Body of pancreas (tissue), 4 donors: ENCODE results near the gene TMA7. TPM values are rescaled to one million over a fixed set of nuclear protein-coding genes. Genes with fewer than 3 reads are reported as not detected.

ENCODE experiments used
- ATAC-seq: fragments of 150-250 bp; one replicate; pipeline ENCODE4 v1.9.1; 2016
- DNase-seq, 4 donors: peaks; one replicate each; pipeline ENCODE4 v3.0.0-alpha.2; 2019
- H3K27ac ChIP-seq, 4 donors: fragments of 200-600 bp; sonication (generic); 1 replicate in 3 of 4; 2 replicates in 1 of 4; pipeline versions ENCODE4 v1.5.1 to v1.6.1; 2016 to 2019; ENCODE audit warnings: mild to moderate bottlenecking in 1 of 4, mixed read lengths in 1 of 4, moderate library complexity in 1 of 4
- H3K27me3 ChIP-seq, 2 donors: fragments of 200-600 bp; sonication (generic); one replicate each; pipeline ENCODE4 v1.6.0; 2016; ENCODE audit warnings: mild to moderate bottlenecking in 1 of 2
- H3K36me3 ChIP-seq, 2 donors: fragments of 200-600 bp; sonication (generic); replicated peaks in 1 of 2; 2 replicates each; pipeline ENCODE4 v1.5.1; 2016; ENCODE audit warnings: low read depth in 2 of 2; ENCODE audit not compliant: insufficient read depth in 1 of 2
- H3K4me1 ChIP-seq: fragments of 200-600 bp; sonication (generic); one replicate; pipeline ENCODE4 v1.6.0; 2016
- H3K4me3 ChIP-seq, 2 donors: fragments of 200-600 bp; sonication (generic); 1 replicate in 1 of 2; 2 replicates in 1 of 2; pipeline ENCODE4 v1.5.1; 2016 to 2019
- H3K9me3 ChIP-seq, 3 donors: fragments of 200-600 bp; sonication (generic); 1 replicate in 2 of 3; 2 replicates in 1 of 3; pipeline ENCODE4 v1.5.1; 2016
- CTCF ChIP-seq, 7 experiments: fragments of 450-650 bp in 4 of 7; fragments of 200-600 bp in 3 of 7; sonication (generic) in 3 of 7; IDR thresholded peaks; one replicate each; pipeline ENCODE4 v1.5.1; 2016 to 2019; ENCODE audit warnings: antibody characterized with exemption in 7 of 7
- POLR2A ChIP-seq, 3 donors: fragments of 450-650 bp; IDR thresholded peaks; one replicate each; pipeline ENCODE4 v1.6.1; 2016; ENCODE audit warnings: antibody characterized with exemption in 3 of 3, mild to moderate bottlenecking in 2 of 3
- WGBS, 2 donors: methylation state at CpG; one replicate each; pipeline ENCODE4 v1.1.5; 2017; 5-methylcytosine and 5-hydroxymethylcytosine counted together
- intact Hi-C: fragments of 100-400 bp; cut with DNase I; formaldehyde crosslinking; loops from one replicate; pipeline ENCODE4 v1.15.1; 2023
- total RNA-seq, 2 donors: library from RNA; depleted of rRNA; stranded (reverse); fragments of >200 nt; gene quantifications; one replicate each; pipeline ENCODE4 v1.1.0, GENCODE V29; 2016

The TMA7 gene
- total RNA-seq, 2 donors from 2014 or later = 113 to 156 TPM

- DNase-seq (no peak), ATAC-seq (no peak)
- Histone ChIP-seq H3K9me3 (no peaks in the 10 kb centered on the region), H3K36me3 (no peaks in the 10 kb centered on the region), H3K4me3 (no peak overlapping the region), H3K4me1 (peaks cover 48% of the 10 kb centered on the region), H3K27me3 (no peaks in the 10 kb centered on the region), H3K27ac (peak overlapping the region; percentile 90 to 96 (median 94))
- TF ChIP-seq CTCF (IDR thresholded peaks at IDR 0.05) = no peak
- no peak for TF ChIP-seq POLR2A (IDR thresholded peaks at IDR 0.05)
- WGBS, 2 donors = 36 to 47% methylated on average over 1 of the region's 1 CpG
- intact Hi-C loops = no loop called here
Observed at GRCh38 chr3:48430708-48431101, 9.4 kb upstream of the TMA7 start.

- no peaks in the 10 kb centered on the region for H3K9me3 ChIP-seq
- DNase-seq (no peak), ATAC-seq (no peak)
- WGBS, 2 donors = 59 to 73% methylated on average over 4 to 8 of the region's 8 CpGs
- intact Hi-C loops = no loop called here
- no peaks in the 10 kb centered on the region for H3K36me3 ChIP-seq
- peaks cover 47% of the 10 kb centered on the region for H3K4me1 ChIP-seq
- H3K27me3 ChIP-seq = no peaks in the 10 kb centered on the region
- TF ChIP-seq CTCF (IDR thresholded peaks at IDR 0.05) = no peak
- no peak for TF ChIP-seq POLR2A (IDR thresholded peaks at IDR 0.05)
- H3K4me3 ChIP-seq = no peak overlapping the region
- peak overlapping the region; percentile 90 to 96 (median 94) for H3K27ac ChIP-seq
Observed at GRCh38 chr3:48431224-48432029, 8.6 kb upstream of the TMA7 start.

- no peak for TF ChIP-seq CTCF (IDR thresholded peaks at IDR 0.05)
- TF ChIP-seq POLR2A (IDR thresholded peaks at IDR 0.05) = no peak
- no peaks in the 10 kb centered on the region for H3K36me3 ChIP-seq
- DNase-seq (no peak), ATAC-seq (no peak)
- WGBS, 2 donors = 88% methylated on average over 13 to 16 of the region's 16 CpGs
- intact Hi-C loops = no loop called here
- H3K4me1 ChIP-seq = peaks cover 34% of the 10 kb centered on the region
- H3K9me3 ChIP-seq = no peaks in the 10 kb centered on the region
- no peak overlapping the region for H3K4me3 ChIP-seq
- peak overlapping the region in 1 of 4 donors; percentile 93 for H3K27ac ChIP-seq
- H3K27me3 ChIP-seq = no peaks in the 10 kb centered on the region
Observed at GRCh38 chr3:48432411-48433371, 7.4 kb upstream of the TMA7 start.

GRCh38 chr3:48433472-48434118 lies 6.5 kb upstream of the TMA7 start:
- Histone ChIP-seq H3K27me3 (no peaks in the 10 kb centered on the region), H3K9me3 (no peaks in the 10 kb centered on the region), H3K4me1 (peaks cover 26% of the 10 kb centered on the region), H3K4me3 (no peak overlapping the region), H3K36me3 (no peaks in the 10 kb centered on the region), H3K27ac (no peak overlapping the region)
- no peak for DNase-seq
- no peak for TF ChIP-seq CTCF (IDR thresholded peaks at IDR 0.05)
- no peak for ATAC-seq
- intact Hi-C loops = no loop called here
- WGBS, 2 donors = 81 to 90% methylated on average over 11 to 12 of the region's 12 CpGs
